Keratinocyte (primary cell): ENCODE data around the gene SPRN. TPM values are rescaled to one million over a fixed set of nuclear protein-coding genes. Genes with fewer than 3 reads are reported as not detected.

Experiments used
- DNase-seq: peaks from one replicate; pipeline ENCODE4 v3.0.0-alpha.2; 2011; ENCODE audit warnings: low read depth, missing footprints, low spot score
- FAIRE-seq: peaks from 2 replicates; lab custom pipeline; 2011; peaks lifted over from hg19 to GRCh38; lab: Jason Lieb, UNC
- H2AFZ ChIP-seq: 2 replicates; pipeline ENCODE4 v1.6.0; 2012; ENCODE audit warnings: low read length, control low read depth, inconsistent platforms; ENCODE audit not compliant: control insufficient read depth
- H3K27ac ChIP-seq: 2 replicates; pipeline ENCODE4 v1.5.1; 2011; ENCODE audit warnings: low read length; ENCODE audit not compliant: control insufficient read depth, insufficient read depth
- H3K27me3 ChIP-seq: 3 replicates; pipeline ENCODE4 v1.6.0; 2011; ENCODE audit warnings: low read length; ENCODE audit not compliant: control insufficient read depth, insufficient read depth; ENCODE audit errors: extremely low read depth
- H3K36me3 ChIP-seq, 2 experiments: 2 replicates in 1 of 2; 3 replicates in 1 of 2; pipeline ENCODE4 v1.5.1; 2011; ENCODE audit warnings: low read length in 2 of 2, mild to moderate bottlenecking in 1 of 2; ENCODE audit not compliant: control insufficient read depth in 2 of 2, insufficient read depth in 2 of 2; ENCODE audit errors: extremely low read depth in 1 of 2
- H3K4me1 ChIP-seq: 3 replicates; pipeline ENCODE4 v1.5.1; 2011; ENCODE audit warnings: low read length; ENCODE audit not compliant: control insufficient read depth, insufficient read depth; ENCODE audit errors: extremely low read depth
- H3K4me2 ChIP-seq: 3 replicates; pipeline ENCODE4 v1.6.0; 2011; ENCODE audit warnings: low read depth, low read length; ENCODE audit not compliant: control insufficient read depth, insufficient read depth; ENCODE audit errors: extremely low read depth
- H3K4me3 ChIP-seq, 3 experiments: fragments of 200-600 bp in 1 of 3; sonication (generic) in 1 of 3; 2 replicates in 2 of 3; 3 replicates in 1 of 3; pipeline ENCODE4 v1.5.1; 2011 to 2016; ENCODE audit warnings: low read length in 3 of 3, mild to moderate bottlenecking in 3 of 3, control low read depth in 2 of 3, inconsistent platforms in 1 of 3, low read depth in 1 of 3, mixed read lengths in 1 of 3, mixed run types in 1 of 3, moderate library complexity in 1 of 3; ENCODE audit not compliant: control insufficient read depth in 2 of 3, insufficient read depth in 2 of 3; ENCODE audit errors: extremely low read depth in 1 of 3
- H3K79me2 ChIP-seq: 2 replicates; pipeline ENCODE4 v1.6.0; 2012; ENCODE audit warnings: low read length; ENCODE audit not compliant: control insufficient read depth, insufficient read depth
- H3K9ac ChIP-seq: 3 replicates; pipeline ENCODE4 v1.6.0; 2011; ENCODE audit warnings: low read length; ENCODE audit not compliant: control insufficient read depth, insufficient read depth; ENCODE audit errors: extremely low read depth
- H3K9me1 ChIP-seq: 3 replicates; pipeline ENCODE4 v1.6.0; 2011; ENCODE audit warnings: low read length; ENCODE audit not compliant: control insufficient read depth, insufficient read depth; ENCODE audit errors: extremely low read depth
- H3K9me3 ChIP-seq: 2 replicates; pipeline ENCODE4 v1.5.1; 2012; ENCODE audit warnings: low read depth, low read length; ENCODE audit not compliant: control insufficient read depth
- H4K20me1 ChIP-seq: 3 replicates; pipeline ENCODE4 v1.6.0; 2011; ENCODE audit warnings: low read length; ENCODE audit not compliant: control insufficient read depth, insufficient read depth; ENCODE audit errors: extremely low read depth
- CTCF ChIP-seq, 3 experiments: IDR thresholded peaks in 1 of 3; conservative IDR thresholded peaks in 1 of 3; optimal IDR thresholded peaks in 1 of 3; 2 replicates in 2 of 3; 3 replicates in 1 of 3; pipeline versions ENCODE3 to v1.5.1; 2011; ENCODE audit warnings: low read length in 3 of 3, mild to moderate bottlenecking in 3 of 3, moderate library complexity in 2 of 3, control low read depth in 1 of 3, inconsistent platforms in 1 of 3; ENCODE audit not compliant: insufficient read depth in 2 of 3; ENCODE audit errors: extremely low read depth in 1 of 3
- EZH2 ChIP-seq: IDR thresholded peaks from one replicate; pipeline ENCODE4 v1.6.1; 2012; ENCODE audit warnings: inconsistent platforms, mild to moderate bottlenecking, low read length, moderate library complexity
- dilution Hi-C: fragments of 300-500 bp; cut with MboI; formaldehyde crosslinking; loops from one replicate; pipeline ENCODE4 v1.7.0; 2020; ENCODE audit warnings: low sequenced_read_pairs; ENCODE audit not compliant: extremely low pct_ligation_motif_present
- polyA plus RNA-seq, 5 experiments: library from polyadenylated mRNA; depleted of rRNA in 3 of 5; stranded (reverse) in 3 of 5; stranded (forward) in 1 of 5; unstranded in 1 of 5; fragments of >200 nt; gene quantifications; 1 replicate in 1 of 5; 2 replicates in 3 of 5; 3 replicates in 1 of 5; pipeline versions ENCODE4 v1.2.1 to v1.2.3, GENCODE V29; 2011 to 2012; ENCODE audit warnings: missing spikeins in 2 of 5, low read depth in 1 of 5, low replicate concordance in 1 of 5

The SPRN gene
- polyA plus RNA-seq, 1 donor (not counting 4 experiments of a cell fraction or from before 2014, with no cell fraction given) = 0.01 TPM

- Histone ChIP-seq H2AFZ (no peak overlapping the region), H3K9ac (no peak overlapping the region), H3K4me3 (no peak overlapping the region), H3K9me3 (no peaks in the 10 kb centered on the region), H3K4me1 (no peaks in the 10 kb centered on the region), H3K27me3 (no peaks in the 10 kb centered on the region), H3K4me2 (no peak overlapping the region), H3K79me2 (no peaks in the 10 kb centered on the region), H3K27ac (no peak overlapping the region), H4K20me1 (no peaks in the 10 kb centered on the region), H3K36me3 (no peaks in the 10 kb centered on the region), H3K9me1 (no peaks in the 10 kb centered on the region)
- FAIRE-seq (no peak), DNase-seq (no peak)
- no peak for TF ChIP-seq EZH2
- TF ChIP-seq CTCF (optimal IDR thresholded peaks at IDR 0.05 in 1 of 3, IDR thresholded peaks at IDR 0.05 in 1 of 3, conservative IDR thresholded peaks at IDR 0.05 in 1 of 3; ENCODE audit: extremely low read depth in 1 of 3, insufficient read depth in 2 of 3, low read length in 3 of 3) = no peak
- dilution Hi-C loops = no loop called here
These were observed 40.2 kb upstream of the SPRN start for GRCh38 chr10:133464582-133465031.

- Histone ChIP-seq H3K27me3 (no peaks in the 10 kb centered on the region), H3K9me1 (no peaks in the 10 kb centered on the region), H3K79me2 (no peaks in the 10 kb centered on the region), H3K4me3 (no peak overlapping the region), H3K27ac (no peak overlapping the region), H2AFZ (no peak overlapping the region), H3K4me1 (no peaks in the 10 kb centered on the region), H3K9me3 (peaks cover 2% of the 10 kb centered on the region), H4K20me1 (no peaks in the 10 kb centered on the region), H3K9ac (no peak overlapping the region), H3K4me2 (no peak overlapping the region), H3K36me3 (no peaks in the 10 kb centered on the region)
- FAIRE-seq (no peak), DNase-seq (no peak)
- no peak for TF ChIP-seq CTCF (optimal IDR thresholded peaks at IDR 0.05 in 1 of 3, IDR thresholded peaks at IDR 0.05 in 1 of 3, conservative IDR thresholded peaks at IDR 0.05 in 1 of 3; ENCODE audit: extremely low read depth in 1 of 3, insufficient read depth in 2 of 3, low read length in 3 of 3)
- TF ChIP-seq EZH2 = no peak
- dilution Hi-C loops = no loop called here
These were observed 38.3 kb upstream of the SPRN start for GRCh38 chr10:133462512-133463305.
